Heart right ventricle (tissue), 16 donors: ENCODE data around the gene GMPR. TPM values are rescaled to one million over a fixed set of nuclear protein-coding genes. Genes with fewer than 3 reads are reported as not detected.

Experiments
- ATAC-seq, 8 donors: fragments of 200-7000 bp; cut with Tn5 transposase; one replicate each; pipeline ENCODE4 v1.9.1; 2020; ENCODE audit warnings: mild to moderate bottlenecking in 8 of 8, moderate library complexity in 8 of 8, moderate number of reproducible peaks in 1 of 8
- DNase-seq, 2 donors: peaks; one replicate each; pipeline ENCODE4 v3.0.0-alpha.2; 2020
- H3K27ac ChIP-seq, 10 donors: fragments of 200-600 bp; sonication (generic) in 2 of 10; one replicate each; pipeline versions ENCODE4 v1.5.0 to v1.8.0; 2020 to 2022; ENCODE audit warnings: mild to moderate bottlenecking in 3 of 10
- H3K27me3 ChIP-seq, 7 donors: fragments of 200-600 bp; one replicate each; pipeline ENCODE4 v1.8.0; 2021 to 2022; ENCODE audit warnings: mild to moderate bottlenecking in 2 of 7
- H3K36me3 ChIP-seq, 9 donors: fragments of 200-600 bp; sonication (generic) in 1 of 9; one replicate each; pipeline versions ENCODE4 v1.5.0 to v1.8.0; 2020 to 2022; ENCODE audit warnings: mild to moderate bottlenecking in 2 of 9
- H3K4me1 ChIP-seq, 9 donors: fragments of 200-600 bp; sonication (generic) in 1 of 9; one replicate each; pipeline versions ENCODE4 v1.5.0 to v1.8.0; 2020 to 2022; ENCODE audit warnings: mild to moderate bottlenecking in 4 of 9
- H3K4me3 ChIP-seq, 10 donors: fragments of 200-600 bp; sonication (generic) in 2 of 10; one replicate each; pipeline versions ENCODE4 v1.5.0 to v1.8.0; 2020 to 2022; ENCODE audit warnings: mild to moderate bottlenecking in 7 of 10, moderate library complexity in 2 of 10
- H3K9me3 ChIP-seq, 11 donors: fragments of 200-600 bp in 10 of 11; sonication (generic) in 2 of 11; one replicate each; pipeline versions ENCODE4 v1.5.0 to v1.8.0; 2013 to 2022; ENCODE audit warnings: mild to moderate bottlenecking in 2 of 11, control low read depth in 1 of 11, moderate library complexity in 1 of 11
- WGBS, 2 donors: extraction: QIAGEN DNeasy Blood & Tissue Kit; methylation state at CpG; one replicate each; pipeline ENCODE4 v1.1.7; 2013; ENCODE audit warnings: inconsistent platforms in 1 of 2; 5-methylcytosine and 5-hydroxymethylcytosine counted together
- intact Hi-C, 10 donors: fragments of 100-400 bp; cut with DNase I; formaldehyde crosslinking; loops; one replicate each; pipeline versions ENCODE4 v1.11.1 to v1.14.2; 2022
- polyA plus RNA-seq, 2 donors: library from polyadenylated mRNA; stranded (reverse); fragments of 200-250 nt; gene quantifications; one replicate each; pipeline ENCODE4 v1.2.3, GENCODE V29; 2013
- total RNA-seq, 10 donors: library from RNA; stranded (reverse); fragmentation: NEBNext Ultra II Directional in 3 of 10; extraction: Animal tissue kit (Norgen Biotek cat#: 25700) in 3 of 10; gene quantifications; one replicate each; pipeline versions ENCODE4 v1.2.1 to v1.2.4, GENCODE V29; 2021 to 2023
- TF ChIP-seq, protein P1 (sequence below), 9 donors: fragments of 200-600 bp; sonication (generic) in 2 of 9; IDR thresholded peaks; one replicate each; pipeline versions ENCODE4 v1.5.0 to v1.8.0; 2021 to 2022; ENCODE audit warnings: antibody characterized with exemption in 9 of 9, mild to moderate bottlenecking in 5 of 9, moderate library complexity in 1 of 9
- donor health status: Arrhythmogenic right ventricular cardiomyopathy.
- donor health status: ischemic (EF 13 %, LVEDD 7.1; RV severe dilation, severe dysfunction).
- donor health status: healthy with polysubstance abuse.
- donor health status: DM: no; HTN: yes; CAD: no.
- donor health status: DM: no; HTN: no; CAD: no.
- donor health status: ischemic (EF 25% LVEDD 6.9; RV normal size, moderate dysfunction).
- donor health status: ischemic (EF 25% LVEDD 5.7; RV mildly dilated, moderate dysfunction).
- donor health status: healthy.
- donor health status: DM: yes; HTN: yes; CAD: no.
- donor health status: Ischemic cardiomyopathy.
- donor health status: ischemic (EF 35%, LVEDD 5.7; RV mildly dilated, moderate dysfunction).
- donor health status: nonischemic (EF 11% LVEDD 7.7; RV severe dilation, severe dysfunction).
- donor health status: DM: yes; HTN: yes; CAD: no.
- donor health status: PGD.
- donor health status: ischemic (EF 29% LVEDD 5.4; RV normal size, mild dysfunction).
- donor health status: nonischemic (EF 23%, LVEDD 6.1; RV moderate dilation, normal function).

GMPR gene
- total and polyA plus RNA-seq, 12 donors = 74.1 to 334 (median 104) TPM

DNA sequence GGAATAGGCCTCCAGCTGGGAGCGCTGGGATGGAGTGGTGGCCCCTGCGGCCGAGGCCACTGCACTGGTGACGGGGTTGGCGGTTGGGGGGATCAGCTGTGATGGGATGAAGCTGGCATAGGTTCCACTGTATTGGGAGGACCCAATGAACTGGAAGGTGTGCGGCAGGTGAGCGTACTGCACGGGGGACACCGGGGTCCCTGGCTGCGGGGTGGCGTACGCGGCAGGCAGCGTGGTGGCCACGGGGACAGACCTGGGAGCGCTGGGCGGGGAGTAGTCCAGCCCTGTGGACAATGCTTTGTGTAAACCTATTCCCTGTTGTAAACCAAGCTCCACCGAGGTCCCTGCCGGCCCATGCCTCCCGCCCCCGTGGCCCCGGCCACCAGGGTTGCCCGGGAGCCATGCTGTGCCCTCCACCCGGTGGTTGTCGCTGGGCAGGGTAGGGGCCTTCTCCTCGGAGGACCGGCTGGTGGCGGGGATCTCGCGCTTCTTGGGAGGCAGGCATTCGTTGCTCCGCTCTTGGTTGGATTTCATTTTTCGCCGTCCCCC, 89.5 kb downstream of the GMPR start:
- Histone ChIP-seq H3K4me3 (no peak overlapping the region), H3K4me1 (peaks cover 3 to 37% (median 21%) of the 10 kb centered on the region in 9 donors), H3K36me3 (peaks cover 0 to 36% (median 14%) of the 10 kb centered on the region in 9 donors), H3K27ac (no peak overlapping the region), H3K9me3 (no peaks in the 10 kb centered on the region), H3K27me3 (no peaks in the 10 kb centered on the region)
- 95 to 98% methylated on average over 34 of the region's 34 CpGs for WGBS, 2 donors
- intact Hi-C loops = loop anchor here in 2 of 10 donors (5.0 to 10.0 kb wide), 2 partner anchors 91 to 93 kb away; partner anchors contain the start of gene GMPR (in 2 of the 2)
- TF ChIP-seq, protein P1, sequence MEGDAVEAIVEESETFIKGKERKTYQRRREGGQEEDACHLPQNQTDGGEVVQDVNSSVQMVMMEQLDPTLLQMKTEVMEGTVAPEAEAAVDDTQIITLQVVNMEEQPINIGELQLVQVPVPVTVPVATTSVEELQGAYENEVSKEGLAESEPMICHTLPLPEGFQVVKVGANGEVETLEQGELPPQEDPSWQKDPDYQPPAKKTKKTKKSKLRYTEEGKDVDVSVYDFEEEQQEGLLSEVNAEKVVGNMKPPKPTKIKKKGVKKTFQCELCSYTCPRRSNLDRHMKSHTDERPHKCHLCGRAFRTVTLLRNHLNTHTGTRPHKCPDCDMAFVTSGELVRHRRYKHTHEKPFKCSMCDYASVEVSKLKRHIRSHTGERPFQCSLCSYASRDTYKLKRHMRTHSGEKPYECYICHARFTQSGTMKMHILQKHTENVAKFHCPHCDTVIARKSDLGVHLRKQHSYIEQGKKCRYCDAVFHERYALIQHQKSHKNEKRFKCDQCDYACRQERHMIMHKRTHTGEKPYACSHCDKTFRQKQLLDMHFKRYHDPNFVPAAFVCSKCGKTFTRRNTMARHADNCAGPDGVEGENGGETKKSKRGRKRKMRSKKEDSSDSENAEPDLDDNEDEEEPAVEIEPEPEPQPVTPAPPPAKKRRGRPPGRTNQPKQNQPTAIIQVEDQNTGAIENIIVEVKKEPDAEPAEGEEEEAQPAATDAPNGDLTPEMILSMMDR (IDR thresholded peaks at IDR 0.05) = no peak
- ATAC-seq (peak in 1 of 8 donors; percentile 10), DNase-seq (no peak)

DNA sequence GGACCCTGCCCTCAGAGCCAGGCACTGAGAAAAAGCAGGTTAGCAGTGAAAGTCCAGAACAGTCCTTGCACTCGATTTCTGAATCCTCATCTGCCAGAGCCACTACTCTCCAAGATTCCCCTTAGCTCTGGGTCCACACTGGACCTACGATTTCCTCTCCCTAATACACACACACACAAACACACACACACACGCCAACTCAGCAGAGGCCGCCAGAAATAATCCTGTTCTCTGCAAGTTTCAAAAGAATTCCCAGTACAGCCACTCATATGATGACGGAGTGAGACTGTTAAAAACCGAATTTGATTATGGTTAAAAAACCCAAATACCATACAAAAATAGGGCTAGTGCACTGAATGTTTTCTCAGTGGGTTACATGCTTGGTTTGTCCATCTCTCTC, 90.8 kb downstream of the GMPR start:
- Histone ChIP-seq H3K27me3 (no peaks in the 10 kb centered on the region), H3K9me3 (no peaks in the 10 kb centered on the region), H3K27ac (no peak overlapping the region), H3K4me3 (no peak overlapping the region), H3K36me3 (peaks cover 0 to 36% (median 14%) of the 10 kb centered on the region in 9 donors), H3K4me1 (peaks cover 3 to 39% (median 30%) of the 10 kb centered on the region in 9 donors)
- no peak for DNase-seq
- intact Hi-C loops = loop anchor here in 2 of 10 donors (5.0 to 10.0 kb wide), 2 partner anchors 92 to 94 kb away; partner anchors contain the start of gene GMPR (in 2 of the 2)
- ATAC-seq = no peak
- TF ChIP-seq, protein P1 (IDR thresholded peaks at IDR 0.05) = no peak
- WGBS, 2 donors = 67 to 74% methylated on average over 6 of the region's 6 CpGs

DNA sequence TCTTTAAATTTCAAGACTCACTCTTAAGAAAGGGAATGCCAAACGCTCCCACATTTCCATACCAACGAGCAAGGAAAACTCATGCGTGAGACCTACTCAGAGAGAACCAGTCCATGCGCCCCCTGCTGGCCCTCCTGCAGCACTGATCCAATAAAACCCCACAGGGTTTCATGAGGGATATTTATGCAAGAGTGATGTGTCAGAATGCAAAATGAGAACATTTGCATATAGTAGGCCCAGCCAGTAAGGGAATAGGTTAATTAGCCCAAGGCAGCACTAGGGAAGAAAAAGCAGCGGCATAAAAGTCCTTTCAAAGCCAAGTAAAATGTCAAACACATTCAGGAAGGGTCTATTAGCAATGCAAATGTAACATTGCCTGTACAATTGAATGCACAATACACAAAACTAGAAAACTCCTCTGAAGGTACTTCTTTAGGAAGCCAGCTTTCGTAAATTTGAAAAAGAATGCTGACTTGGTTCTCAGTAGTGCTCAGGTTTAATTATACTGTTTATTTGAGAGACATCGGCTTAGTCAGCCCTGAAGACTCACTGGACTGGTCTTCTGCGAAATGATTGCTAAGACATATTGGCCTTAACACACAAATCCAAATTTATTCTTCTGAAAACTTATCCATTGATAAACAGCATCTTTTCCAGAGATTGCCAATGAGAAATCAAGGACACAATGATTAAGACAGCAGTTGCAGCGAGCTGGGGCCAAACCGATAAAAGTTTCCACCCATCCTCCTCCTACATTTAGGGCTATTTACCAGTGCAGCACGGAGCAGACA, 93.2 kb downstream of the GMPR start:
- TF ChIP-seq, protein P1 (IDR thresholded peaks at IDR 0.05) = peak; percentile 84 to 97 (median 92)
- peaks cover 0 to 18% (median 7%) of the 10 kb centered on the region in 9 donors for H3K36me3 ChIP-seq
- ATAC-seq (peak; percentile 48 to 88 (median 76)), DNase-seq (peak; percentile 71 to 76)
- H3K4me3 ChIP-seq = peak overlapping the region in 2 of 10 donors; percentile 0 to 24
- 26% methylated on average over 11 of the region's 11 CpGs for WGBS, 2 donors
- no peaks in the 10 kb centered on the region for H3K9me3 ChIP-seq
- H3K27ac ChIP-seq = peak overlapping the region in 5 of 10 donors; percentile 1 to 41 (median 31)
- H3K27me3 ChIP-seq = no peaks in the 10 kb centered on the region
- H3K4me1 ChIP-seq = peaks cover 7 to 55% (median 33%) of the 10 kb centered on the region in 9 donors
- intact Hi-C loops = loop anchor here (1.0 to 10.0 kb wide), 16 partner anchors 76 to 756 kb away; partner anchors contain the start of gene ATXN1 (in 6 of the 10)

DNA sequence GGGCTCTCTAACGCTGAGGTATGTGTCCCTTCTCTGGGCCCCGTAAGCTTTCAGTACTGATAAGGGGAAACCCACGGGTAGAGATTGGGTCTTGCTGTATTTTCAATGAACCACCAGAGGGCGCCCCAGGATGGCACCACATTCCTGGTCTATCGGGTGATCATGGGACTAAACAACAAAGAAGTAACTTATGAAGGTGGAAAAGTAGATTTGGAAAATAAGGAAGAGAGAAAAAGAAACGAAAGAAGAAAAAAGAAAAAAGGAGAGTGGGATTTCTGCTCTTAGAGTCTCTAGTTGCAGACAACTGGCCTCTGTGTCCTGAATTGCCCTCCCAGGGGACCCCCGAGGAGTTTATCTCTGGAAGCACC, 93.8 kb downstream of the GMPR start:
- TF ChIP-seq, protein P1 (IDR thresholded peaks at IDR 0.05) = peak; percentile 84 to 95 (median 92)
- intact Hi-C loops = loop anchor here (1.0 to 10.0 kb wide), 16 partner anchors 75 to 755 kb away; partner anchors contain the start of gene ATXN1 (in 6 of the 10)
- 1 to 4% methylated on average over 7 of the region's 7 CpGs for WGBS, 2 donors
- Histone ChIP-seq H3K36me3 (peaks cover 0 to 12% (median under 1%) of the 10 kb centered on the region in 9 donors), H3K27me3 (no peaks in the 10 kb centered on the region), H3K4me3 (peak overlapping the region in 2 of 10 donors; percentile 0 to 24), H3K4me1 (peaks cover 7 to 61% (median 39%) of the 10 kb centered on the region in 9 donors), H3K27ac (peak overlapping the region in 5 of 10 donors; percentile 1 to 41 (median 31)), H3K9me3 (no peaks in the 10 kb centered on the region)
- ATAC-seq = peak; percentile 68 to 93 (median 80)
- DNase-seq = peak; percentile 56 to 86
